Measurements from ENCODE around the gene GSTP1. TPM values are rescaled to one million over a fixed set of nuclear protein-coding genes. Genes with fewer than 3 reads are reported as not detected.

GSTP1 gene
- total RNA-seq, 2 donors from 2014 or later = 67.8 to 79.7 TPM

DNA sequence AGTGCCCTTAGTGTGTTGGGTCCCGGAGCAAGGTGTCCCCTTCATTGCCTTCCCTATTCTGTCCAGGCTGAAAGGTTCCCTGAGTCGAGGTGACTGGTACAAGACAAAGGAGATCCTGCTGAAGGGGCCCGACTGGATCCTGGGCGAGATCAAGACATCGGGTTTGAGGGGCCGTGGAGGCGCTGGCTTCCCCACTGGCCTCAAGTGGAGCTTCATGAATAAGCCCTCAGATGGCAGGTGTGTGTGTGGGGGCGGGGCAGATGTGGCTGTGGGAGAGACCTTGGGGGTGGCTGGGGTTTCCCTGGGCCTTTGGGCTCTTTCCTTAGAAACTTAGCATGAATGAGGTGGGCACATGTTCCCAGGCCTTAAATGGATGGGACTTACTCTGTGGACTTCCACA lies 24.9 kb downstream of the GSTP1 start:
- Mint-ChIP-seq H3K36me3 (ENCODE audit: low read depth) (no peaks in the 10 kb centered on the region), H3K4me3 (peak overlapping the region; percentile 41), H3K27me3 (peaks cover 4% of the 10 kb centered on the region), H3K4me1 (peaks cover 18% of the 10 kb centered on the region), H3K27ac (peak overlapping the region; percentile 9)
- ATAC-seq = no peak
- H3K9me3 ChIP-seq (ENCODE audit: control insufficient read depth, low read length, poor library complexity, severe bottlenecking) = no peaks in the 10 kb centered on the region
- DNase-seq = no peak

DNA sequence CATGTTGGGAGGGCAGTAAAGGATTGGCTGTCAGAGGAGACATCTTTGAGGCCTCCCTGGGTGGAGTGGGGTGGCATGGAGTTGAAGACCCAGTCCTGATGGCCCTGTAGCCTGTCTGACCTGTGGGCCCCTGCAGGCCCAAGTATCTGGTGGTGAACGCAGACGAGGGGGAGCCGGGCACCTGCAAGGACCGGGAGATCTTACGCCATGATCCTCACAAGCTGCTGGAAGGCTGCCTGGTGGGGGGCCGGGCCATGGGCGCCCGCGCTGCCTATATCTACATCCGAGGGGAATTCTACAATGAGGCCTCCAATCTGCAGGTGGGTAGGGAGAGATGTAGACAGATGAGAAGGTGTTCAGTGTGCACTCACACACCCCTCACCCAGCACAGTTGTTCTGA lies 25.7 kb downstream of the GSTP1 start:
- Mint-ChIP-seq H3K27me3 (peaks cover 2% of the 10 kb centered on the region), H3K36me3 (ENCODE audit: low read depth) (no peaks in the 10 kb centered on the region), H3K27ac (peak overlapping the region; percentile 9), H3K4me1 (peaks cover 23% of the 10 kb centered on the region), H3K4me3 (no peak overlapping the region)
- DNase-seq (no peak), ATAC-seq (no peak)
- no peaks in the 10 kb centered on the region for H3K9me3 ChIP-seq (ENCODE audit: control insufficient read depth, low read length, poor library complexity, severe bottlenecking)

DNA sequence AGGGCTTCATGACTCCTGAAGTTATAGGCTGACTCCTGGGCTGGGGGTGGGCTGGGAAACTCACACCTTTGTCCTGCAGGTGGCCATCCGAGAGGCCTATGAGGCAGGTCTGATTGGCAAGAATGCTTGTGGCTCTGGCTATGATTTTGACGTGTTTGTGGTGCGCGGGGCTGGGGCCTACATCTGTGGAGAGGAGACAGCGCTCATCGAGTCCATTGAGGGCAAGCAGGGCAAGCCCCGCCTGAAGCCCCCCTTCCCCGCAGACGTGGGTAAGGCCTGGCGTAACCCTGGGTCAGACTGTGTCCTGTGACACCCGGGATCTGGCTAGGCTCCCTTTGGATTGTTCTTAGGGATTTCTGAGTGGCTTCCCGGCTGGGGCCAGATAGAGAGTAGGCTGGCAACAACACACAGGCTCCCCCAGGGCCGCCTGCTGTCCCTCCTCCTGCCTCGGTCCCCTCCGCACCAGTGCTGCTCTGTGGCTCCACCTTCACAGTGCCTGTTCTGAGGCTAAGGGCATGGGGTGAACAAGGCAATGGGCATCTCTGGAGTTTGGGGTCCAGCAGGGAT lies 26.8 kb downstream of the GSTP1 start:
- no peaks in the 10 kb centered on the region for H3K36me3 Mint-ChIP-seq (ENCODE audit: low read depth)
- no peak overlapping the region for H3K4me3 Mint-ChIP-seq
- H3K27ac Mint-ChIP-seq = peak overlapping the region; percentile 39
- ATAC-seq (no peak), DNase-seq (no peak)
- H3K27me3 Mint-ChIP-seq = no peaks in the 10 kb centered on the region
- no peaks in the 10 kb centered on the region for H3K9me3 ChIP-seq (ENCODE audit: control insufficient read depth, low read length, poor library complexity, severe bottlenecking)
- peaks cover 33% of the 10 kb centered on the region for H3K4me1 Mint-ChIP-seq

DNA sequence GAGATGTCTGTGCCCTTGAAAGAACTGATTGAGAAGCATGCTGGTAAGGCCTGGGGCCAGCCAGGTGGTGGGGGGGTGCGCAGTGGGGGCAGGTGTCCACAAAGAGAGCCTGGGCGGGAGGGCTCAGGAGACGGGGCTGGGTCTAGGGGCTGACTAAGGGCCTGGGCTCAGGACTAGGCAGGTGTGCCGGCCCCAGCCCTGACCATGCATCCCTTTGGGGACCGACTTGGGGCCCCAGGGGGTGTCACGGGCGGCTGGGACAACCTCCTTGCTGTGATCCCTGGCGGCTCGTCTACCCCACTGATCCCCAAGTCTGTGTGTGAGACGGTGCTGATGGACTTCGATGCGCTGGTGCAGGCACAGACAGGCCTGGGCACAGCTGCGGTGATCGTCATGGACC lies 27.6 kb downstream of the GSTP1 start:
- no peak for DNase-seq
- Mint-ChIP-seq H3K27me3 (no peaks in the 10 kb centered on the region), H3K4me1 (peaks cover 29% of the 10 kb centered on the region), H3K4me3 (no peak overlapping the region), H3K36me3 (ENCODE audit: low read depth) (no peaks in the 10 kb centered on the region), H3K27ac (peak overlapping the region; percentile 39)
- no peak for ATAC-seq
- no peaks in the 10 kb centered on the region for H3K9me3 ChIP-seq (ENCODE audit: control insufficient read depth, low read length, poor library complexity, severe bottlenecking)

DNA sequence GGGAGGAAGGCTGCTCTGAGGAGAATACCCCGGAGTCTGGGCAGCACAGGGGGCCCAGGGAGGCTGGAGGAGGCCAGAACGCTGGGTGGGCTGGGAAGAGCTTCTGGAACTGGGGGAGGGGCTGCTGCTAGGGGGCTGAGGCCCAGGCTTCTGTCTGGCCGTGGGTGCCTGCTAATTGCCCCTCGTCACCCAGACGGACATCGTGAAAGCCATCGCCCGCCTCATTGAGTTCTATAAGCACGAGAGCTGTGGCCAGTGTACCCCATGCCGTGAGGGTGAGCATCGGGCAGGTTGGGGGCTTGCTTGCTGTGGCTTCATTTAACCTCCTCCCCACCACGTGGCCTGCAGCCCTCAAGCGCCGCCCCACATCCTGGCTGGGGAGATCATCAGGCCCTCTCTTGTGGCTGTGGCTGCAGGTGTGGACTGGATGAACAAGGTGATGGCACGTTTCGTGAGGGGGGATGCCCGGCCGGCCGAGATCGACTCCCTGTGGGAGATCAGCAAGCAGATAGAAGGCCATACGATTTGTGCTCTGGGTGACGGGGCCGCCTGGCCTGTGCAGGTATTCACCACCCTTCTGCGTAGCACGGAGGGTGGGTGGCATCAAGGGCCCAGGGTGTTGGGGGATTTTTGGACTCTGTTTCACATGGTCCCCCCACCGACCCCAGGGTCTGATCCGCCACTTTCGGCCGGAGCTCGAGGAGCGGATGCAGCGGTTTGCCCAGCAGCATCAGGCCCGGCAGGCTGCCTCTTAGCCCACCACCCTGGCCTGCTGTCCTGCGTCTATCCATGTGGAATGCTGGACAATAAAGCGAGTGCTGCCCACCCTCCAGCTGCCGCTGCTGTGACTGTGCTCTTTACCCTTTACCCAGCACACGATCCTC lies 28.3 kb downstream of the GSTP1 start:
- ATAC-seq (no peak), DNase-seq (no peak)
- Mint-ChIP-seq H3K27ac (peak overlapping the region; percentile 81), H3K27me3 (no peaks in the 10 kb centered on the region), H3K36me3 (ENCODE audit: low read depth) (no peaks in the 10 kb centered on the region), H3K4me3 (no peak overlapping the region), H3K4me1 (peaks cover 25% of the 10 kb centered on the region)
- H3K9me3 ChIP-seq (ENCODE audit: control insufficient read depth, low read length, poor library complexity, severe bottlenecking) = no peaks in the 10 kb centered on the region

- no peaks in the 10 kb centered on the region for H3K27me3 Mint-ChIP-seq
Measured at GRCh38 chr11:67612751-67613150, 29.1 kb downstream of the GSTP1 start.

DNA sequence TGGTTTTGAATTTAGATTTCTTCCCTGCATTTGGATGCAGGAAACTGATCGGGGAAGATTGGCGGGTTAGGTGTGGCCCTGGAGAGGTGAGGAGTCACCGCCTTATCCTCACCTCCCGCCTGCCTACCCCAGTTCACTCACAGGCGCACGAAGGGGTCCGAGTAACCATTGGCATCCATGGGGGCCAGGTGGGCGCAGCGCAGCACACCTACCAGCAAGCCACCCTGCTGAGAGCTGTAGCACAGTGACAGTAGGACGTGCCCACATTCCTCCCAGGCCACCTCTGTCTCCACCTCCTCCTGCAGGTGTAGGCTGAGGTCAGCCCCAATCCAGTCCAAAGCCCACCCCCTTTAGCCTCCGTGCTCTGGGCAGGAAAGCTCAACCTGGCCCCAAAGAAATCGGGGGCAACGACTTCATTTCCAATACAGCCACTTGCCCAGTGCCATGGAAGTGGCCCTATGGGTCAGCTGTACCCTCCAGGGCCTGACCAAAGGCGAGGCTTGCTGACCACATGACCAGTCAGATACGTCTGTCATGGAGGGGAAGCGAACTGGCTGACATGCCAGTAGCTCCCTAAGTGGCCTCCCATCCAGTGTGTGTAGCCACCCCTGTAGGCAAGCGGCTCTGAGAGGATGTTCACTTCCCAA lies 29.8 kb downstream of the GSTP1 start:
- Mint-ChIP-seq H3K4me3 (peak overlapping the region; percentile 81), H3K4me1 (peaks cover 22% of the 10 kb centered on the region), H3K27me3 (no peaks in the 10 kb centered on the region), H3K36me3 (ENCODE audit: low read depth) (no peaks in the 10 kb centered on the region), H3K27ac (peak overlapping the region; percentile 98)
- ATAC-seq (no peak), DNase-seq (no peak)
- no peaks in the 10 kb centered on the region for H3K9me3 ChIP-seq (ENCODE audit: control insufficient read depth, low read length, poor library complexity, severe bottlenecking)

More at GRCh38 chr11:67612751-67613150, 29.1 kb downstream of the GSTP1 start:
- ATAC-seq (no peak), DNase-seq (no peak)
- Mint-ChIP-seq H3K4me1 (peaks cover 25% of the 10 kb centered on the region), H3K27ac (peak overlapping the region; percentile 81), H3K36me3 (ENCODE audit: low read depth) (no peaks in the 10 kb centered on the region), H3K4me3 (no peak overlapping the region)
- no peaks in the 10 kb centered on the region for H3K9me3 ChIP-seq (ENCODE audit: control insufficient read depth, low read length, poor library complexity, severe bottlenecking)

DNA sequence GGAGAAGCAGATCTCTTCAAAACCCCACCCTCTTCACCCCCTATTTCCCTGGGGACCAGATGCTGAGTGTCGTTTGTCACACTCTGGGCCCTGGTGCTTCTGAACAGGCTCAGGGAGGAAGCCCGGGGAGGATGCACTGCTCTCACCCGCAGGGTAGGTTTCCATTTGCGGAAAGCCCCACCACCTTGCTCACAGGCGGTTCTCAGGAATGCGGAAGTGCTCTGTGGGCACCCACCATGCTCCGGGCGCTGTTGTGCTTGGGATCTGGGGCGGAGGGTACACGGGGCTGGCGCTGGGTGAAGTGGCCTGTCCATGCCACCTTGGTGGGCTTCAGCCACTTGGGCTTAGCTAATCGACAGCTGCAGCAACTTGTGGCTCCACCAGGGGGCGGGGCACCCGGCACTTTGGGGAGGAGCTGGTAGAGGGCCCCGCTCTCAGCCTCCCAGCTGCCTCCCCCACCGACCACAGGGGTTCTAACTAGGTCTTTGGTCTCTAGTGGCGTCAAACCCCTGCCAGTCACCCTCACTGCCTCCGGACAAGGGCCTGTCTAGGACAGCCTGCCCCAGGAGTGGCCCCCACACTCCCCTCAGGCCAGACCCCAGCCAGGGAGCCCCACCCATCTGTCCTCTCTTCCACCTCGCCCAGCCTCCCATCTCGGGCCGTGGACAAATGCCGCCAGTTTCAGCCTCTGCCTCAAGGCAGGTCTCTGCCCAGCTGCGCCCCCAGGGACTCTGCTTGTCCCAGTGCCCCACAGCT lies 30.5 kb downstream of the GSTP1 start:
- DNase-seq (peak; percentile 65 to 77 (median 71)), ATAC-seq (peak; percentile 96)
- no peaks in the 10 kb centered on the region for H3K27me3 Mint-ChIP-seq
- peak overlapping the region; percentile 98 for H3K27ac Mint-ChIP-seq
- H3K9me3 ChIP-seq (ENCODE audit: control insufficient read depth, low read length, poor library complexity, severe bottlenecking) = no peaks in the 10 kb centered on the region
- no peaks in the 10 kb centered on the region for H3K36me3 Mint-ChIP-seq (ENCODE audit: low read depth)
- peaks cover 18% of the 10 kb centered on the region for H3K4me1 Mint-ChIP-seq
- peak overlapping the region; percentile 81 for H3K4me3 Mint-ChIP-seq

- H3K9me3 ChIP-seq (ENCODE audit: control insufficient read depth, low read length, poor library complexity, severe bottlenecking) = no peaks in the 10 kb centered on the region
- Mint-ChIP-seq H3K4me3 (peak overlapping the region; percentile 81), H3K4me1 (peaks cover 18% of the 10 kb centered on the region), H3K27me3 (no peaks in the 10 kb centered on the region), H3K27ac (peak overlapping the region; percentile 98), H3K36me3 (ENCODE audit: low read depth) (no peaks in the 10 kb centered on the region)
- DNase-seq = peak in 1 of 3 donors; percentile 49
- peak; percentile 17 for ATAC-seq
Measured at GRCh38 chr11:67614730-67615714, 31.4 kb downstream of the GSTP1 start.

DNA sequence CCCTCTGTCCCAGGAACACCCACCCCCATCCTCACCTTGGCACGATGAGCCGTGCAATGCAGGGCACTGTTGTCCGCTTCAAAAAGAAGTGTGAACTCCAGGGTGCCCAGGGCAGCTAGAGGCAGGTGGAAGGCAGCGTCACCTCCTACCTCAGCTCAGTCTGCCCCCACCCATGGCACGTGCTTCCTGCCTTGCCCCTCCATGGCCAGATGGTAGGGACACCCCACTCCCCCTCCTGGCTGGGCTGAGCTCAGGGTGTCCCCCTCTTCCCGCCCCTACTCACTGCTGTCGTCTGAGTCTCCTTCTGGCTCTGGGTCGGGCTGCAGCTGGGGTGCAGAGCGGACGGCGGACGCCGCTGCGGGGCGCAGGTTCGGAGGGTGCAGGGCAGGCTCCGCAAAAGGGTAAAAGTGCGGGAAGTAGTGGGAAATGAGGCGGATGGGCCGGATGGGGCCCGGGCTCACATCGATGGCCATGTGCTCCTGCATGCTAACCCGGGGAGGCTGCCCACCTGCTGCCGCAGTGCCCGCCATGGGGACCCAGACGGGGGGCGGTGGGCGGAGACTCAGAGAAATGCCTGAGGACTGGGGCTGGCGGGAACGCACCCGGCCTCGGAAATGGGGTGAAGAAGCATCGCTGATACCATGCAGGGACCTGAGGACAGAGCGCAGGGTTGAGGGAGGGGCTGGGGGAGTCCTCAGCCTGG lies 32.3 kb downstream of the GSTP1 start:
- H3K27me3 Mint-ChIP-seq = no peaks in the 10 kb centered on the region
- peak overlapping the region; percentile 98 for H3K27ac Mint-ChIP-seq
- no peaks in the 10 kb centered on the region for H3K9me3 ChIP-seq (ENCODE audit: control insufficient read depth, low read length, poor library complexity, severe bottlenecking)
- no peak for DNase-seq
- ATAC-seq = no peak
- peak overlapping the region; percentile 81 for H3K4me3 Mint-ChIP-seq
- peaks cover 18% of the 10 kb centered on the region for H3K4me1 Mint-ChIP-seq
- no peaks in the 10 kb centered on the region for H3K36me3 Mint-ChIP-seq (ENCODE audit: low read depth)

- H3K36me3 Mint-ChIP-seq (ENCODE audit: low read depth) = no peaks in the 10 kb centered on the region
- DNase-seq = no peak
- H3K27me3 Mint-ChIP-seq = no peaks in the 10 kb centered on the region
- H3K4me3 Mint-ChIP-seq = peak overlapping the region; percentile 81
- peaks cover 18% of the 10 kb centered on the region for H3K4me1 Mint-ChIP-seq
- ATAC-seq = no peak
- H3K27ac Mint-ChIP-seq = peak overlapping the region; percentile 34
- H3K9me3 ChIP-seq (ENCODE audit: control insufficient read depth, low read length, poor library complexity, severe bottlenecking) = no peaks in the 10 kb centered on the region
Measured at GRCh38 chr11:67616431-67617242, 33.0 kb downstream of the GSTP1 start.
